ENCODE measurements around the gene DGKD. TPM values are rescaled to one million over a fixed set of nuclear protein-coding genes. Genes with fewer than 3 reads are reported as not detected.

Gene DGKD
- total RNA-seq, 6 donors from 2014 or later = 50.0 to 141 (median 75.6) TPM

- Histone ChIP-seq H3K9me3 (no peaks in the 10 kb centered on the region), H3K36me3 (peaks cover 19 to 99% (median 92%) of the 10 kb centered on the region in 4 donors), H3K27ac (no peak overlapping the region), H3K4me3 (no peak overlapping the region), H3K4me1 (no peaks in the 10 kb centered on the region), H3K27me3 (no peaks in the 10 kb centered on the region)
- TF ChIP-seq CTCF (IDR thresholded peaks at IDR 0.05) = no peak
- TF ChIP-seq POLR2A (IDR thresholded peaks at IDR 0.05) = no peak
- no peak for TF ChIP-seq EP300 (IDR thresholded peaks at IDR 0.05)
- TF ChIP-seq POLR2AphosphoS5 (IDR thresholded peaks at IDR 0.05) = no peak
- ATAC-seq (ENCODE audit: low FRiP score in 2 of 2) (no peak), DNase-seq (no peak)
- 87 to 99% methylated on average over 8 of the region's 8 CpGs for WGBS, 2 donors
Measured at GRCh38 chr2:233453916-233454315, 99.6 kb downstream of the DGKD start.

- no peak for DNase-seq
- H3K9me3 ChIP-seq = no peaks in the 10 kb centered on the region
- no peak for ATAC-seq (ENCODE audit: low FRiP score in 2 of 2)
- H3K4me1 ChIP-seq = no peaks in the 10 kb centered on the region
- H3K36me3 ChIP-seq = peaks cover 15 to 99% (median 91%) of the 10 kb centered on the region in 4 donors
- H3K4me3 ChIP-seq = no peak overlapping the region
- TF ChIP-seq CTCF (IDR thresholded peaks at IDR 0.05) (no peak), POLR2AphosphoS5 (IDR thresholded peaks at IDR 0.05) (no peak), EP300 (IDR thresholded peaks at IDR 0.05) (no peak), POLR2A (IDR thresholded peaks at IDR 0.05) (no peak)
- no peak overlapping the region for H3K27ac ChIP-seq
- H3K27me3 ChIP-seq = no peaks in the 10 kb centered on the region
- 88 to 95% methylated on average over 8 to 11 of the region's 11 CpGs for WGBS, 2 donors
Measured at GRCh38 chr2:233455006-233455405, 100.7 kb downstream of the DGKD start.

- 85 to 93% methylated on average over 7 of the region's 7 CpGs for WGBS, 2 donors
- Histone ChIP-seq H3K27me3 (no peaks in the 10 kb centered on the region), H3K36me3 (peaks cover 12 to 99% (median 91%) of the 10 kb centered on the region in 4 donors), H3K9me3 (no peaks in the 10 kb centered on the region), H3K27ac (no peak overlapping the region), H3K4me3 (no peak overlapping the region), H3K4me1 (no peaks in the 10 kb centered on the region)
- ATAC-seq (ENCODE audit: low FRiP score in 2 of 2) (no peak), DNase-seq (peak in 1 of 2 donors; percentile 38)
- TF ChIP-seq CTCF (IDR thresholded peaks at IDR 0.05) (no peak), EP300 (IDR thresholded peaks at IDR 0.05) (no peak), POLR2AphosphoS5 (IDR thresholded peaks at IDR 0.05) (no peak), POLR2A (IDR thresholded peaks at IDR 0.05) (no peak)
Measured at GRCh38 chr2:233455491-233455890, 101.2 kb downstream of the DGKD start.

GRCh38 chr2:233456111-233456510, 101.8 kb downstream of the DGKD start:
- ATAC-seq (ENCODE audit: low FRiP score in 2 of 2) (no peak), DNase-seq (no peak)
- WGBS, 2 donors = 94 to 95% methylated on average over 11 of the region's 11 CpGs
- Histone ChIP-seq H3K27ac (no peak overlapping the region), H3K27me3 (no peaks in the 10 kb centered on the region), H3K9me3 (no peaks in the 10 kb centered on the region), H3K4me1 (no peaks in the 10 kb centered on the region), H3K4me3 (no peak overlapping the region), H3K36me3 (peaks cover 12 to 99% (median 91%) of the 10 kb centered on the region in 4 donors)
- TF ChIP-seq POLR2AphosphoS5 (IDR thresholded peaks at IDR 0.05) (no peak), CTCF (IDR thresholded peaks at IDR 0.05) (no peak), EP300 (IDR thresholded peaks at IDR 0.05) (no peak), POLR2A (IDR thresholded peaks at IDR 0.05) (no peak)

- WGBS, 2 donors = 89 to 97% methylated on average over 5 of the region's 5 CpGs
- Histone ChIP-seq H3K27ac (no peak overlapping the region), H3K36me3 (peaks cover 10 to 99% (median 92%) of the 10 kb centered on the region in 4 donors)
Measured at GRCh38 chr2:233456934-233457333, 102.6 kb downstream of the DGKD start.

More at GRCh38 chr2:233456934-233457333, 102.6 kb downstream of the DGKD start:
- H3K9me3 ChIP-seq = no peaks in the 10 kb centered on the region
- no peak for TF ChIP-seq POLR2A (IDR thresholded peaks at IDR 0.05)
- TF ChIP-seq POLR2AphosphoS5 (IDR thresholded peaks at IDR 0.05) = no peak
- TF ChIP-seq EP300 (IDR thresholded peaks at IDR 0.05) = no peak
- no peak for TF ChIP-seq CTCF (IDR thresholded peaks at IDR 0.05)
- DNase-seq (peak in 1 of 2 donors; percentile 33), ATAC-seq (ENCODE audit: low FRiP score in 2 of 2) (no peak)
- no peak overlapping the region for H3K4me3 ChIP-seq
- H3K4me1 ChIP-seq = no peaks in the 10 kb centered on the region
- H3K27me3 ChIP-seq = no peaks in the 10 kb centered on the region
